PC-3 (cell line): ENCODE results near the gene PVR.

ENCODE experiments used
- EZH2 ChIP-seq: fragments of 300-600 bp; sonication (generic); IDR thresholded peaks from one replicate; pipeline ENCODE4 v1.6.1; 2017; ENCODE audit warnings: antibody characterized with exemption, mild to moderate bottlenecking, low read length; ENCODE audit not compliant: unreplicated experiment
- EZH2phosphoT487 ChIP-seq: fragments of 300-600 bp; sonication (generic); IDR thresholded peaks from 2 replicates; pipeline ENCODE4 v1.6.1; 2018; ENCODE audit warnings: mild to moderate bottlenecking, antibody characterized with exemption, low read length, borderline replicate concordance
- TF ChIP-seq, protein P1 (sequence below): fragments of 300-600 bp; sonication (generic); conservative IDR thresholded peaks from 2 replicates; pipeline ENCODE4 v1.5.1; 2017; ENCODE audit warnings: antibody characterized with exemption, low read depth, mild to moderate bottlenecking, low read length

DNA sequence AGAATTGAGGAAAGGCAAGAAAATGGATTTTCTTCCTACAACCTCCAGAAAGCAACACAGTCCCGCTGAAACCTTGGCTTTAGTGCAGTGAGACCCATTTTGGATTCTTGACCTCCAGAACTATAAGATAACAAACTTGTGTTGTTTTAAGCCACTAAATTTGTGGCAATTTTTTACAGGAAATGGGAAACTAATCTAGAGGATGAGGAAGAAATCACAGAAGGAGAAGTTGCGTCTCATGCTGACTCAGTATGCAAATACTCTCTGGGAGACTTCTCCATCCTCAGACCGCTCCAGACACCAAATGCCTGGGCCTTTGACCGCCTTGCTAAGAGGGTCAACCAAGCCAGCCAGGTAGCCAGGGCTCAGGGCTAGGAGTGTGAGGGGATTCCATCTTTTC is 42.2 kb downstream of the PVR start:
- TF ChIP-seq, protein P1, sequence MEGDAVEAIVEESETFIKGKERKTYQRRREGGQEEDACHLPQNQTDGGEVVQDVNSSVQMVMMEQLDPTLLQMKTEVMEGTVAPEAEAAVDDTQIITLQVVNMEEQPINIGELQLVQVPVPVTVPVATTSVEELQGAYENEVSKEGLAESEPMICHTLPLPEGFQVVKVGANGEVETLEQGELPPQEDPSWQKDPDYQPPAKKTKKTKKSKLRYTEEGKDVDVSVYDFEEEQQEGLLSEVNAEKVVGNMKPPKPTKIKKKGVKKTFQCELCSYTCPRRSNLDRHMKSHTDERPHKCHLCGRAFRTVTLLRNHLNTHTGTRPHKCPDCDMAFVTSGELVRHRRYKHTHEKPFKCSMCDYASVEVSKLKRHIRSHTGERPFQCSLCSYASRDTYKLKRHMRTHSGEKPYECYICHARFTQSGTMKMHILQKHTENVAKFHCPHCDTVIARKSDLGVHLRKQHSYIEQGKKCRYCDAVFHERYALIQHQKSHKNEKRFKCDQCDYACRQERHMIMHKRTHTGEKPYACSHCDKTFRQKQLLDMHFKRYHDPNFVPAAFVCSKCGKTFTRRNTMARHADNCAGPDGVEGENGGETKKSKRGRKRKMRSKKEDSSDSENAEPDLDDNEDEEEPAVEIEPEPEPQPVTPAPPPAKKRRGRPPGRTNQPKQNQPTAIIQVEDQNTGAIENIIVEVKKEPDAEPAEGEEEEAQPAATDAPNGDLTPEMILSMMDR, result no peak
- TF ChIP-seq EZH2 (no peak), EZH2phosphoT487 (no peak)
